ENCODE results near the gene KBTBD12.

DNA sequence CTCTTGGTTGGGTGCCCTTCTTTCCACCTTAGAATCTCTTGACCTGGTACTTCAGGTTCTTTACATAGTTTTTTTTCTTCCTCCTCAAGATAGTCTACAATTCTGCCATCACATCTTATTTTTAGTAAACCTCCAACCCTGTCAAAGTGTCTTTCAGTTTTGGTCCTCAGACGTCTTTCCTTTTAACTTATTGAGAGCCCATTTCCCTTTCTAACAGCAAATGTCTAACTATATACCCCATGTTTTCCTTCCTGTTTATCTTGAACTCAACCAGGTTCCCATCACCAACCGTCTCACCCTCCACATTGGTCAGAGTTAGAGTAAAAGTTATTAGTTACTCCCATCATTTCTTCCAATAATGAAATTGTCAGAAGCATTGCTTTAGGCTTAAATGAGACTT, 10.4 kb downstream of the KBTBD12 start:
- no peak for TF ChIP-seq EZH2 (IDR thresholded peaks at IDR 0.05)
- TF ChIP-seq, protein P1, sequence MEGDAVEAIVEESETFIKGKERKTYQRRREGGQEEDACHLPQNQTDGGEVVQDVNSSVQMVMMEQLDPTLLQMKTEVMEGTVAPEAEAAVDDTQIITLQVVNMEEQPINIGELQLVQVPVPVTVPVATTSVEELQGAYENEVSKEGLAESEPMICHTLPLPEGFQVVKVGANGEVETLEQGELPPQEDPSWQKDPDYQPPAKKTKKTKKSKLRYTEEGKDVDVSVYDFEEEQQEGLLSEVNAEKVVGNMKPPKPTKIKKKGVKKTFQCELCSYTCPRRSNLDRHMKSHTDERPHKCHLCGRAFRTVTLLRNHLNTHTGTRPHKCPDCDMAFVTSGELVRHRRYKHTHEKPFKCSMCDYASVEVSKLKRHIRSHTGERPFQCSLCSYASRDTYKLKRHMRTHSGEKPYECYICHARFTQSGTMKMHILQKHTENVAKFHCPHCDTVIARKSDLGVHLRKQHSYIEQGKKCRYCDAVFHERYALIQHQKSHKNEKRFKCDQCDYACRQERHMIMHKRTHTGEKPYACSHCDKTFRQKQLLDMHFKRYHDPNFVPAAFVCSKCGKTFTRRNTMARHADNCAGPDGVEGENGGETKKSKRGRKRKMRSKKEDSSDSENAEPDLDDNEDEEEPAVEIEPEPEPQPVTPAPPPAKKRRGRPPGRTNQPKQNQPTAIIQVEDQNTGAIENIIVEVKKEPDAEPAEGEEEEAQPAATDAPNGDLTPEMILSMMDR (IDR thresholded peaks at IDR 0.05): no peak
